ENCODE data around the gene KRTAP27-1. TPM values are rescaled to one million over a fixed set of nuclear protein-coding genes. Genes with fewer than 3 reads are reported as not detected.

KRTAP27-1 gene
- total RNA-seq: not detected
- long read RNA-seq: 0 reads

- ATAC-seq (no peak), DNase-seq (no peak)
- intact Hi-C loops (cut with DNase I): loop anchor here in 1 of 2 donors (5.0 kb wide), 1 partner anchor 95 kb away; the partner anchor contains the start of gene KRTAP13-4
Observed at GRCh38 chr21:30337276-30337744, at the start of gene KRTAP27-1. Gene KRTAP27-1 (minus strand): TSS chr21:30337694. CDS start chr21:30337668, 26 bp downstream.

GRCh38 chr21:30382201-30382600 lies 44.7 kb upstream of the KRTAP27-1 start:
- intact Hi-C loops (cut with DNase I): no loop called here
- DNase-seq: no peak
- no peak for ATAC-seq

- intact Hi-C loops (cut with DNase I): no loop called here
- DNase-seq: no peak
- no peak for ATAC-seq
Observed at GRCh38 chr21:30372139-30372770, 34.8 kb upstream of the KRTAP27-1 start, which contains the start of gene KRTAP13-2. Gene KRTAP13-2 (minus strand): TSS chr21:30372271. CDS start chr21:30372213, 58 bp downstream.

- no peak for ATAC-seq
- no peak for DNase-seq
- intact Hi-C loops (cut with DNase I): no loop called here
Observed at GRCh38 chr21:30355906-30356305, 18.4 kb upstream of the KRTAP27-1 start.

- ATAC-seq (no peak), DNase-seq (no peak)
- intact Hi-C loops (cut with DNase I): no loop called here
Observed at GRCh38 chr21:30354308-30355005, 17.0 kb upstream of the KRTAP27-1 start.

GRCh38 chr21:30351534-30351933 lies 14.0 kb upstream of the KRTAP27-1 start:
- DNase-seq (no peak), ATAC-seq (no peak)
- intact Hi-C loops (cut with DNase I): no loop called here

GRCh38 chr21:30349572-30349971 lies 12.1 kb upstream of the KRTAP27-1 start:
- intact Hi-C loops (cut with DNase I): no loop called here
- ATAC-seq (peak; percentile 30 to 56), DNase-seq (no peak)

GRCh38 chr21:30348506-30348905 lies 11.0 kb upstream of the KRTAP27-1 start, which contains the start of gene KRTAP23-1:
Gene KRTAP23-1 (minus strand): TSS chr21:30348606. CDS start chr21:30348606, 0 bp downstream.
- ATAC-seq (no peak), DNase-seq (no peak)
- intact Hi-C loops (cut with DNase I): no loop called here

- no peak for ATAC-seq
Observed at GRCh38 chr21:30345014-30345413, 7.5 kb upstream of the KRTAP27-1 start.

GRCh38 chr21:30340714-30341573 lies 3.5 kb upstream of the KRTAP27-1 start:
- DNase-seq: peak; percentile 40
- peak in 1 of 2 donors; percentile 47 for ATAC-seq
- intact Hi-C loops (cut with DNase I): loop anchor here in 1 of 2 donors (5.0 kb wide), 2 partner anchors 391 to 746 kb away; no protein-coding TSS in a partner anchor

More at GRCh38 chr21:30345014-30345413, 7.5 kb upstream of the KRTAP27-1 start:
- intact Hi-C loops (cut with DNase I): no loop called here
- DNase-seq: no peak

- intact Hi-C loops (cut with DNase I): loop anchor here in 1 of 2 donors (5.0 kb wide), 1 partner anchor 94 kb away; the partner anchor contains the start of gene KRTAP13-4
- DNase-seq (no peak), ATAC-seq (no peak)
Observed at GRCh38 chr21:30338717-30339116, 1.2 kb upstream of the KRTAP27-1 start.

- DNase-seq: no peak
- no peak for ATAC-seq
- intact Hi-C loops (cut with DNase I): loop anchor here in 1 of 2 donors (5.0 kb wide), 1 partner anchor 95 kb away; the partner anchor contains the start of gene KRTAP13-4
Observed at GRCh38 chr21:30337772-30338171, 278 bp upstream of the KRTAP27-1 start.

- DNase-seq: no peak
- peak in 1 of 2 donors; percentile 31 for ATAC-seq
- intact Hi-C loops (cut with DNase I): loop anchor here in 1 of 2 donors (5.0 kb wide), 1 partner anchor 96 kb away; the partner anchor contains the start of gene KRTAP13-4
Observed at GRCh38 chr21:30336596-30336995, 898 bp downstream of the KRTAP27-1 start.

GRCh38 chr21:30333736-30334135 lies 3.8 kb downstream of the KRTAP27-1 start:
- no peak for DNase-seq
- ATAC-seq: no peak
- intact Hi-C loops (cut with DNase I): no loop called here

- DNase-seq (no peak), ATAC-seq (no peak)
- intact Hi-C loops (cut with DNase I): no loop called here
Observed at GRCh38 chr21:30332681-30333080, 4.8 kb downstream of the KRTAP27-1 start.

GRCh38 chr21:30329203-30329875 lies 8.2 kb downstream of the KRTAP27-1 start:
- ATAC-seq (no peak), DNase-seq (no peak)
- intact Hi-C loops (cut with DNase I): no loop called here

- no peak for DNase-seq
- ATAC-seq: no peak
- intact Hi-C loops (cut with DNase I): no loop called here
Observed at GRCh38 chr21:30326390-30326789, 11.1 kb downstream of the KRTAP27-1 start.

- ATAC-seq (no peak), DNase-seq (no peak)
- intact Hi-C loops (cut with DNase I): no loop called here
Observed at GRCh38 chr21:30320215-30320614, 17.3 kb downstream of the KRTAP27-1 start, which contains the start of gene KRTAP26-1. Gene KRTAP26-1 (minus strand): TSS chr21:30320315. CDS start chr21:30320035, 280 bp downstream.
